WERI-Rb-1 (cell line): ENCODE data around the gene TRIP12.
"Not testable (repeated sequence)": the region's sequence is repeated elsewhere in the genome, so short reads cannot be mapped to it uniquely, and the experiment has no call there.

ENCODE experiments used
- DNase-seq: peaks from one replicate; pipeline ENCODE4 v3.0.0-alpha.2; 2020
- H3K27ac ChIP-seq: fragments of 250-450 bp; sonication (Bioruptor Pico); 2 replicates; pipeline ENCODE4 v1.5.1; 2020; ENCODE audit warnings: mild to moderate bottlenecking, moderate library complexity
- H3K27me3 ChIP-seq: fragments of 250-450 bp; sonication (Bioruptor Pico); 2 replicates; pipeline ENCODE4 v1.5.1; 2021; ENCODE audit warnings: mild to moderate bottlenecking, low read depth, moderate library complexity; ENCODE audit not compliant: insufficient read depth, severe bottlenecking
- H3K36me3 ChIP-seq: fragments of 250-450 bp; sonication (Bioruptor Pico); 2 replicates; pipeline ENCODE4 v1.5.1; 2020; ENCODE audit warnings: mild to moderate bottlenecking, moderate library complexity
- H3K4me3 ChIP-seq: 2 replicates; pipeline ENCODE4 v1.5.1; 2011; ENCODE audit warnings: low read depth, mild to moderate bottlenecking, control low read depth, low read length
- H3K9me3 ChIP-seq: fragments of 250-450 bp; sonication (Bioruptor Pico); 2 replicates; pipeline ENCODE4 v1.5.1; 2021; ENCODE audit warnings: mild to moderate bottlenecking, moderate library complexity; ENCODE audit not compliant: severe bottlenecking
- CTCF ChIP-seq: IDR thresholded peaks from 2 replicates; pipeline ENCODE4 v1.5.1; 2011; ENCODE audit warnings: low read depth, mild to moderate bottlenecking, control low read depth, inconsistent platforms, low read length

Gene TRIP12

GRCh38 chr2:229921892-229922448 is at the start of gene TRIP12:
Gene TRIP12, minus strand, starts transcription at chr2:229922009. Its CDS starts 41,930 bp downstream, at chr2:229880079.
- H3K27ac ChIP-seq = peak within 1 kb of the TSS; percentile 91
- H3K27me3 ChIP-seq = no peaks in the 10 kb centered on the region
- no peak for TF ChIP-seq CTCF
- H3K4me3 ChIP-seq = peak within 1 kb of the TSS; percentile 64
- H3K36me3 ChIP-seq = peaks cover 10% of the 10 kb centered on the region
- DNase-seq = peak; percentile 92
- no peaks in the 10 kb centered on the region for H3K9me3 ChIP-seq

GRCh38 chr2:229971298-229971790 is 49.5 kb upstream of the TRIP12 start:
- Histone ChIP-seq H3K36me3 (no peaks in the 10 kb centered on the region), H3K9me3 (no peaks in the 10 kb centered on the region), H3K4me3 (no peak overlapping the region), H3K27me3 (no peaks in the 10 kb centered on the region), H3K27ac (no peak overlapping the region)
- no peak for DNase-seq
- no peak for TF ChIP-seq CTCF

GRCh38 chr2:229970406-229970805 is 48.6 kb upstream of the TRIP12 start:
- TF ChIP-seq CTCF = no peak
- H3K27me3 ChIP-seq = no peaks in the 10 kb centered on the region
- H3K9me3 ChIP-seq = no peaks in the 10 kb centered on the region
- no peak overlapping the region for H3K27ac ChIP-seq
- no peaks in the 10 kb centered on the region for H3K36me3 ChIP-seq
- H3K4me3 ChIP-seq = no peak overlapping the region
- no peak for DNase-seq

GRCh38 chr2:229969921-229970320 is 48.1 kb upstream of the TRIP12 start:
- no peak for DNase-seq
- H3K36me3 ChIP-seq = no peaks in the 10 kb centered on the region
- no peaks in the 10 kb centered on the region for H3K27me3 ChIP-seq
- H3K27ac ChIP-seq = no peak overlapping the region
- no peak for TF ChIP-seq CTCF
- H3K9me3 ChIP-seq = no peaks in the 10 kb centered on the region
- no peak overlapping the region for H3K4me3 ChIP-seq

GRCh38 chr2:229963596-229963995 is 41.8 kb upstream of the TRIP12 start:
- not testable (repeated sequence) for H3K4me3 ChIP-seq, H3K9me3 ChIP-seq, H3K27me3 ChIP-seq, DNase-seq, H3K27ac ChIP-seq, H3K36me3 ChIP-seq

GRCh38 chr2:229956491-229956890 is 34.7 kb upstream of the TRIP12 start:
- TF ChIP-seq CTCF = no peak
- no peaks in the 10 kb centered on the region for H3K27me3 ChIP-seq

More at GRCh38 chr2:229956491-229956890, 34.7 kb upstream of the TRIP12 start:
- no peaks in the 10 kb centered on the region for H3K36me3 ChIP-seq
- no peaks in the 10 kb centered on the region for H3K9me3 ChIP-seq
- H3K27ac ChIP-seq = no peak overlapping the region
- DNase-seq = no peak
- H3K4me3 ChIP-seq = no peak overlapping the region
